Suprapubic skin (tissue), 4 donors: ENCODE results near the gene MYO9A. TPM values are rescaled to one million over a fixed set of nuclear protein-coding genes. Genes with fewer than 3 reads are reported as not detected.

Source experiments
- DNase-seq, 2 donors: peaks; one replicate each; pipeline ENCODE4 v3.0.0-alpha.2; 2019; ENCODE audit warnings: low spot score in 2 of 2
- H3K27ac ChIP-seq: fragments of 200-600 bp; sonication (generic); one replicate; pipeline ENCODE4 v1.5.1; 2019
- H3K27me3 ChIP-seq: fragments of 200-600 bp; sonication (generic); one replicate; pipeline ENCODE4 v1.5.1; 2019
- H3K36me3 ChIP-seq: fragments of 200-600 bp; sonication (generic); one replicate; pipeline ENCODE4 v1.5.1; 2019
- H3K4me1 ChIP-seq: fragments of 200-600 bp; sonication (generic); one replicate; pipeline ENCODE4 v1.5.1; 2019
- H3K4me3 ChIP-seq: fragments of 200-600 bp; sonication (generic); one replicate; pipeline ENCODE4 v1.5.1; 2019; ENCODE audit warnings: mild to moderate bottlenecking
- H3K9me3 ChIP-seq: fragments of 200-600 bp; sonication (generic); one replicate; pipeline ENCODE4 v1.5.1; 2019
- EP300 ChIP-seq: sonication (generic); formaldehyde crosslinking; IDR thresholded peaks from one replicate; pipeline ENCODE4 v1.6.1; 2017; ENCODE audit warnings: antibody characterized with exemption
- POLR2A ChIP-seq, 2 donors: fragments of 450-650 bp; IDR thresholded peaks; one replicate each; pipeline ENCODE4 v1.6.1; 2017; ENCODE audit warnings: antibody characterized with exemption in 2 of 2, mild to moderate bottlenecking in 2 of 2, moderate library complexity in 2 of 2
- POLR2AphosphoS5 ChIP-seq, 3 donors: sonication (generic); formaldehyde crosslinking; IDR thresholded peaks; one replicate each; pipeline ENCODE4 v1.6.1; 2017; ENCODE audit warnings: antibody characterized with exemption in 3 of 3
- WGBS: methylation state at CpG from one replicate; pipeline ENCODE4 v1.1.5; 2018; 5-methylcytosine and 5-hydroxymethylcytosine counted together
- total RNA-seq, 4 donors: library from RNA; depleted of rRNA; stranded (reverse); fragments of >200 nt; gene quantifications; one replicate each; pipeline ENCODE4 v1.1.0, GENCODE V29; 2016
- TF ChIP-seq, protein P1 (sequence below), 2 donors: fragments of 200-600 bp in 1 of 2; fragments of 450-650 bp in 1 of 2; sonication (generic) in 1 of 2; IDR thresholded peaks; one replicate each; pipeline ENCODE4 v1.5.1; 2016 to 2019; ENCODE audit warnings: antibody characterized with exemption in 2 of 2, mild to moderate bottlenecking in 1 of 2, moderate library complexity in 1 of 2

The MYO9A gene
- total RNA-seq, 4 donors from 2014 or later = 54.0 to 89.7 (median 61.8) TPM

- H3K4me1 ChIP-seq = no peaks in the 10 kb centered on the region
- H3K9me3 ChIP-seq = no peaks in the 10 kb centered on the region
- no peak for DNase-seq
- no peak for TF ChIP-seq POLR2A (IDR thresholded peaks at IDR 0.05)
- TF ChIP-seq POLR2AphosphoS5 (IDR thresholded peaks at IDR 0.05) = no peak
- TF ChIP-seq, protein P1, sequence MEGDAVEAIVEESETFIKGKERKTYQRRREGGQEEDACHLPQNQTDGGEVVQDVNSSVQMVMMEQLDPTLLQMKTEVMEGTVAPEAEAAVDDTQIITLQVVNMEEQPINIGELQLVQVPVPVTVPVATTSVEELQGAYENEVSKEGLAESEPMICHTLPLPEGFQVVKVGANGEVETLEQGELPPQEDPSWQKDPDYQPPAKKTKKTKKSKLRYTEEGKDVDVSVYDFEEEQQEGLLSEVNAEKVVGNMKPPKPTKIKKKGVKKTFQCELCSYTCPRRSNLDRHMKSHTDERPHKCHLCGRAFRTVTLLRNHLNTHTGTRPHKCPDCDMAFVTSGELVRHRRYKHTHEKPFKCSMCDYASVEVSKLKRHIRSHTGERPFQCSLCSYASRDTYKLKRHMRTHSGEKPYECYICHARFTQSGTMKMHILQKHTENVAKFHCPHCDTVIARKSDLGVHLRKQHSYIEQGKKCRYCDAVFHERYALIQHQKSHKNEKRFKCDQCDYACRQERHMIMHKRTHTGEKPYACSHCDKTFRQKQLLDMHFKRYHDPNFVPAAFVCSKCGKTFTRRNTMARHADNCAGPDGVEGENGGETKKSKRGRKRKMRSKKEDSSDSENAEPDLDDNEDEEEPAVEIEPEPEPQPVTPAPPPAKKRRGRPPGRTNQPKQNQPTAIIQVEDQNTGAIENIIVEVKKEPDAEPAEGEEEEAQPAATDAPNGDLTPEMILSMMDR (IDR thresholded peaks at IDR 0.05) = no peak
- no peak for TF ChIP-seq EP300
- H3K27ac ChIP-seq = no peak overlapping the region
- no peak overlapping the region for H3K4me3 ChIP-seq
- H3K36me3 ChIP-seq = peaks cover 69% of the 10 kb centered on the region
- H3K27me3 ChIP-seq = no peaks in the 10 kb centered on the region
- 93% methylated on average over 2 of the region's 2 CpGs for WGBS
Observed at GRCh38 chr15:71932689-71933088, 185.3 kb downstream of the MYO9A start.

DNA sequence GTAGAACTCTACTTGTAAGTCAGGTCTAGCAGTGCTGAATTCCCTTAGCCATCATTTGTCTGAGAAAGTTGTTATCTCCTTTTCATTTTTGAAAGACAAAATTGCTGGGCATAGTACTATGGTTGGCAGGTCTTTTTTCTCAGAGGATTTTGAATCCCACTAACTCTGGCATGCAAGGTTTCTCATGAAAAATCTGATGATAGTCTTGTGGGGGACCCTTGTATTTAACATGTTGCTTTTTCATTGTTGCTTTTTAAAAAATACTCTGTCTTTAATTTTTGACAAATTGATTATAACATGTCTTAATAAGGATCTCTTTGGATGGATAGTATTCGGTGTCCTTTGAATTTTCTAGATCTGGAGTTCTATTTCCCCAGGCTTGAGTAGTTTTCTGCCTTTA, 186.7 kb downstream of the MYO9A start:
- H3K27ac ChIP-seq = no peak overlapping the region
- H3K27me3 ChIP-seq = no peaks in the 10 kb centered on the region
- H3K4me1 ChIP-seq = no peaks in the 10 kb centered on the region
- no peak for TF ChIP-seq POLR2AphosphoS5 (IDR thresholded peaks at IDR 0.05)
- TF ChIP-seq, protein P1 (IDR thresholded peaks at IDR 0.05) = no peak
- no peak for DNase-seq
- no peaks in the 10 kb centered on the region for H3K9me3 ChIP-seq
- 100% methylated on average over 1 of the region's 1 CpG for WGBS
- H3K4me3 ChIP-seq = no peak overlapping the region
- H3K36me3 ChIP-seq = peaks cover 68% of the 10 kb centered on the region

DNA sequence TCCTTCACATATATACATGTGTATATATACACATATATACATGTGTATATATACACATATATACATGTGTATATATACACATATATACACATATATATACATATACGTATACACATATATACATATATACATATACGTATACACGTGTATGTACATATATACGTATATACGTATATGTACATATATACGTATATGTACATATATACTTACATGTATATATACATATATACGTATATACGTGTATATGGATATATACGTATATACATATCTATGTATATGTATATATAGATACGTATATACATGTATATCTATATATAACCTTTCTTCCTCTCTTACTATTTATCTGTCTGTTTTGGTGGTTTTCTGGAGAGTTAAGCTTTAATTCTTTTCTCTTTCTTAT, 192.8 kb downstream of the MYO9A start:
- Histone ChIP-seq H3K36me3 (peaks cover 20% of the 10 kb centered on the region), H3K4me3 (no peak overlapping the region), H3K4me1 (no peaks in the 10 kb centered on the region), H3K9me3 (no peaks in the 10 kb centered on the region), H3K27me3 (no peaks in the 10 kb centered on the region), H3K27ac (no peak overlapping the region)
- no peak for DNase-seq
- 98% methylated on average over 10 of the region's 10 CpGs for WGBS
- TF ChIP-seq, protein P1 (IDR thresholded peaks at IDR 0.05) = no peak
- TF ChIP-seq POLR2AphosphoS5 (IDR thresholded peaks at IDR 0.05) = no peak
- no peak for TF ChIP-seq POLR2A (IDR thresholded peaks at IDR 0.05)
- no peak for TF ChIP-seq EP300

DNA sequence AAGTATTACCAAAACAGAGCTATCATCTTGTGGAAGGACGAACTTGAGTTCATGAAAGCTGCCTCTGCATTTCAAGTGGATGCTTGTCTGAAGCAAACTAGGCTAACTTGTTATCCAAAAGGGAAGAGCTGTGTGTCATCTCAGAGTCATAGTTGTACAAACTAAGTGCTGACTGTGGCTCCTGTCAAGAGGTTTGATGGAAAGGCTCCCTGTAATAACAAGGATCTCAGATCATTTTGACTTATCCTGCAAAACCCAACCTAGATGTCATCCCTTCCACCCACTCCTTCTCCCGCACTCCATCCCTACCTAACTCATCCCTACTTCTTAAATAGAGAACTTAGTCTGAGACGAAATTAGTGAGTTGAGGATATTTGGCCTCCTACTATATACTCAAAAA, 196.8 kb downstream of the MYO9A start:
- DNase-seq = no peak
- WGBS = 87% methylated on average over 3 of the region's 3 CpGs
- Histone ChIP-seq H3K36me3 (peaks cover 4% of the 10 kb centered on the region), H3K9me3 (no peaks in the 10 kb centered on the region), H3K4me3 (no peak overlapping the region), H3K27ac (no peak overlapping the region), H3K27me3 (no peaks in the 10 kb centered on the region), H3K4me1 (no peaks in the 10 kb centered on the region)
- TF ChIP-seq EP300 = no peak
- TF ChIP-seq, protein P1 (IDR thresholded peaks at IDR 0.05) = no peak
- no peak for TF ChIP-seq POLR2A (IDR thresholded peaks at IDR 0.05)
- TF ChIP-seq POLR2AphosphoS5 (IDR thresholded peaks at IDR 0.05) = no peak

DNA sequence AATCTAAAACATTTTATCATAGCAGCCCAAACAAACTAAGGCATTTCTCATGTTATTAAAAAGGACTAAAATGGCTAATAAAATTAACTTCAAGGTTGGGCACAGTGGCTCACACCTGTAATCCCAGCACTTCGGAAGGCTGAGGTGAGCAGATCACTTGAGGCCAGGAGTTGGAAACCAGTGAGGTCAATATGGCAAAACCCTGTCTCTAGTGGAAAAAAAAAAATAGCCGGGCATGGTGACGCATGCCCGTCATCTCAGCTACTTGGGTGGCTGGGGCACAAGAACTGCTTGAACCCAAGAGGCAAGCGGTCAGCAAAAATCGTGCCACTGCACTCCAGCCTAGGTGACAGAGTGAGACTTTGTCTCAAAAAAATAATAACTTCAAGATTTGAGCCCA, 197.4 kb downstream of the MYO9A start:
- H3K4me3 ChIP-seq = no peak overlapping the region
- H3K27ac ChIP-seq = no peak overlapping the region
- no peaks in the 10 kb centered on the region for H3K36me3 ChIP-seq
- WGBS = 98% methylated on average over 6 of the region's 6 CpGs
- no peak for DNase-seq
- H3K9me3 ChIP-seq = no peaks in the 10 kb centered on the region
- TF ChIP-seq, protein P1 (IDR thresholded peaks at IDR 0.05) = no peak
- TF ChIP-seq POLR2AphosphoS5 (IDR thresholded peaks at IDR 0.05) = no peak
- no peak for TF ChIP-seq POLR2A (IDR thresholded peaks at IDR 0.05)
- no peak for TF ChIP-seq EP300
- no peaks in the 10 kb centered on the region for H3K27me3 ChIP-seq
- no peaks in the 10 kb centered on the region for H3K4me1 ChIP-seq
